ENCODE measurements around the gene SELENOV. TPM values are rescaled to one million over a fixed set of nuclear protein-coding genes. Genes with fewer than 3 reads are reported as not detected.

The SELENOV gene
- total RNA-seq, 1 donor from 2014 or later: not detected

- DNase-seq: no peak
These were observed 20.3 kb upstream of the SELENOV start for GRCh38 chr19:39494661-39495060.

- no peak for DNase-seq
These were observed 18.9 kb upstream of the SELENOV start for GRCh38 chr19:39496063-39496462.

- DNase-seq: no peak
These were observed 17.3 kb upstream of the SELENOV start for GRCh38 chr19:39497701-39497995.

- DNase-seq: no peak
These were observed 16.7 kb upstream of the SELENOV start for GRCh38 chr19:39497996-39498797.

GRCh38 chr19:39498798-39499642, 15.9 kb upstream of the SELENOV start, which contains the start of gene DLL3:
TSS of gene DLL3 (plus strand) at chr19:39498947. CDS start at chr19:39498975, 28 bp downstream.
- DNase-seq: no peak

- no peak for DNase-seq
These were observed 15.0 kb upstream of the SELENOV start for GRCh38 chr19:39499932-39500331.

GRCh38 chr19:39500543-39500942, 14.4 kb upstream of the SELENOV start:
- no peak for DNase-seq

- DNase-seq: no peak
These were observed 13.6 kb upstream of the SELENOV start for GRCh38 chr19:39501340-39501739.

GRCh38 chr19:39502640-39503417, 12.1 kb upstream of the SELENOV start:
- DNase-seq: no peak

GRCh38 chr19:39506598-39506943, 8.4 kb upstream of the SELENOV start:
- no peak for DNase-seq

- DNase-seq: peak; percentile 30
These were observed 7.8 kb upstream of the SELENOV start for GRCh38 chr19:39506944-39507714.

GRCh38 chr19:39507715-39508364, 7.1 kb upstream of the SELENOV start:
- no peak for DNase-seq

- DNase-seq: no peak
These were observed 6.3 kb upstream of the SELENOV start for GRCh38 chr19:39508629-39509028.

- DNase-seq: no peak
These were observed 5.7 kb upstream of the SELENOV start for GRCh38 chr19:39509233-39509632.

- no peak for DNase-seq
These were observed 2.0 kb upstream of the SELENOV start for GRCh38 chr19:39512988-39513387.

GRCh38 chr19:39515551-39516191, 732 bp downstream of the SELENOV start:
- DNase-seq: no peak

GRCh38 chr19:39516270-39516669, 1.3 kb downstream of the SELENOV start:
- no peak for DNase-seq

GRCh38 chr19:39517432-39517831, 2.5 kb downstream of the SELENOV start:
- no peak for DNase-seq

- DNase-seq: no peak
These were observed 3.5 kb downstream of the SELENOV start for GRCh38 chr19:39518458-39518857.

GRCh38 chr19:39518975-39519374, 4.0 kb downstream of the SELENOV start:
- DNase-seq: no peak

All from occipital lobe (tissue), 2 donors.